CD4-positive, alpha-beta T cell treated with Interleukin-12 subunit alpha and Interleukin-12 subunit beta, for 1 hour (primary cell): ENCODE data around the gene KCNQ2.
"Not testable (repeated sequence)": the region's sequence is repeated elsewhere in the genome, so short reads cannot be mapped to it uniquely, and the experiment has no call there.

Experiments used
- DNase-seq: peaks from one replicate; pipeline ENCODE4 v3.0.0-alpha.2; 2020

The KCNQ2 gene

DNA sequence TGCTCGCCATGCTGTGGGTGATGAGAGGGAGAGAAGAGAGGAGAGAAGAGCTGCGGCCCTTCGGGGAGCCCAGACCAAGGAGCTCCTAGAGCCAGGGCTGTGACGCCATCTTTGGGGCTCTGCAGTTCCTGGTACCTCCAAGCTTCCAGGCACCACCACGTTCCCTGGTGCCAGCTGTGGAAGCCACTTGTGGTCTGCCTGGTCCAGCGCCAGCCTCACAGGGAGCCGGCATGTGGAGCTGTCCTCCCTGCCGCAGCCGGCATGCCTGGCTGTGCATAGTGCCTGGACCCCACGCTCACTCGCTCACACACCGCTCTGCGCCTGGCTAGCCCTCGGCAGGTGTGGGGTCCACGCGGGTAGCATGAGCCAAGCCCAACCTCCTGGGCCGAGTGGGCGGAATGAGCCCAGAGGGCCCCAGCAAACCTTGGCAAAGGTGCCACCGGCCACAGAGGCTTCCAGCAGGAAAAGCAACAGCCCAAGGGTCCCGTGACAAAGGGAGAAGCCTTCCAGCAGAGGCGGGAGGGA, 92.0 kb downstream of the KCNQ2 start:
- no peak for DNase-seq

DNA sequence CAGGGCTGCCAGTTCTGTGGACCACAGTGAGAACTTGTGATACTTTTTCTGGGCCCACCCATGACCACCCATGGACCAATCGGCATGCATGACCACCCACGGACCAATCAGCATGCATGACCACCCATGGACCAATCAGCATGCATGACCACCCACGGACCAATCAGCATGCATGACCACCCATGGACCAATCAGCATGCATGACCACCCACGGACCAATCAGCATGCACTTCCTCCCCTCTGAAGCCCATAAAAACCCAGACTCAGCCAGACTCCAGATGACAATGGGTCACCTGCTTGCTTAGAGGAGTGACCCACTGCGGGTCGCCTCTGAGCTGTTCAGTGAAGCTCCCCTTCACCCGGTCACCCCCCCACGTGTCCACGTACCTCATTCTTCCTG, 92.6 kb downstream of the KCNQ2 start:
- DNase-seq = not testable (repeated sequence)

DNA sequence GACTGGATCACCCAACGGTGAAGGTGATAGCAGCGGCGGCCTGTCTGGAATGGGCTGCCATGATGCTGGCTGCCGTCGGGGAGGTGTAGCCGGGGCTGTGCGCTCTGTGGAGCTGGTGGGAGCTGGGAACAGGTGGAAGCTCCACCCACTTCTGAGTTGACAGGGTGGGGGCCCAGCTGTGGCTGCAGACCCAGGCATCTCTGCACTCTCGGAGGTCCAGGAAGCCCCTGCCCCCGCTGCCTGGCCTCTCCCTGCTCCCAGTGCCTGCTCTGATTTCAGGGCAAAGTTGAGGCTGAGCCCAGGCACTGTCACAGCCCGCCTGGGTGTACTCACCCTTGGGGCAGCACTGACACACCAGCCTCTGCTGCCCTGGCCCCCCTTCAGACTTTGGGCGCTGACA, 93.2 kb downstream of the KCNQ2 start:
- no peak for DNase-seq

DNA sequence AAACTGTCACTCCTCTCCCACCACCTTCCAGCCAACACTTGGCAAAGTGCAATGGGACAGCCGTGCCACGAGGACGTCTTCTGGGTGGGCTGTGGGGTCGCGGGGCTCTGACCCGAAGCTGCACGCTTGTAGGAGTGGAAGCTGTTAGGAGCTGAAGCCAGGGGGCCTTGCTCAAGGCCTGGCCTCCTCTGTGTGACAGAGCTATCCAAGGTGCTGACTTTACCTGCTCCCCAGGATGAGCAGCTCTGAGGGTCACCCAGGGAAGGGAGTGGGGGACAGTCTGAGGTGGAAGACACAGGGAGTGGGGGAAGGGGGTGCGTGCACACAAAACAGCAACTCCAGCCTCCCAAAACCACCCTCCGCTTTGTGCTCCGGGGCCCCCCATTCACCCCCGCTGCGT, 93.8 kb downstream of the KCNQ2 start:
- no peak for DNase-seq

DNA sequence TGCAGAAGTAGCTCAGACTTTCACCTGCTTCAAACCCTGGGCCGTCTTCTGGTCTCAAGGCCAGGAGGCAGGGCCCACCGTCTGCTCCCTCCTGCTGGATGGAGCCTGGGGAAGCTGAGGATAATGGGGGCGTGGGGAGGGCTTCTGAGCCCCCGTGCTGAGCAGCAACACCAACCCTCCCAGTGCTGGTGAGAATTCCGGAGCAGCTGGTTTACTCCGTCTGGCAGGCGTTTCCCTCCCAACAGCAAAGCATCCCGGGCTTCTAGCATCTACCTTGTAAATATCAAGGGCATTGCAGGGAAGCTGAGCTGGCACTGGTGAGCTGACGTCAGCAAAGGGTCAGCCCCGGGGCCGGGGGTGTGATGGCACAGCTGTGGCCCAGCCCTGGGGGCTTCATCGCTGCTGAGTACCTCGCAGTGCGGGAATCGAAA, 94.5 kb downstream of the KCNQ2 start:
- DNase-seq = no peak

DNA sequence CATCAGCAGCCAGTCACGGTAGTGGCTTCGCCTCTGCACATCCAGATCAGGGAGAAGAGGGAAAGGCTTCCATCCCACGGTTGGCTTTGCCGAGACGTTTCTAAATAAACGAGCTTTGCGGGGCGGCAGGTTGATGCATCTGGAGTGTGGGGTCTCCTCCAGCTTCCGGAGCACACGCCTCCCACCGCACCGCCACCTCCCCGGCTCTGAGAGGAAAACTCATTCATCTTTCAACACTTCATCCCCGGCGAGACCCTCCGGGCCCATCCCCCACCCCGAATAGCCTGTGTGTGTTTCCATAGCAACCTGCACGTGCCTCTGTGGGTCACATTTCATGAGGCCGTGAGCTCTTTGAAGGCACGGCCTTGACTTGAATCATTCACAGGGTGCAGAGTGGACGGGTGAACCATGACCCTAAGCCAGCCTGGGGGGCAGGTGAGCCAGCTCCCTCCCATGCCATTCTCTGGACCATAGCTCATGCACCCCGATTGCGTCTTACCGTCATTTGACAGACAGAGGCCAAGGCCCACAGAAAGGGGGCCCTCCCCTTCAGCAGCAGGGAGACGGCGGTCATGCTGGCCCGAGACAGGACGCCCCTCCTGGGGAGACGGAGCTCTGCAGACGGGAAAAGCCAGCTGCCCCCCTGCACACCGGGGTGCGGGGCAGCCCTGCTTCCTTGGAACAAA, 95.1 kb downstream of the KCNQ2 start:
- no peak for DNase-seq

DNA sequence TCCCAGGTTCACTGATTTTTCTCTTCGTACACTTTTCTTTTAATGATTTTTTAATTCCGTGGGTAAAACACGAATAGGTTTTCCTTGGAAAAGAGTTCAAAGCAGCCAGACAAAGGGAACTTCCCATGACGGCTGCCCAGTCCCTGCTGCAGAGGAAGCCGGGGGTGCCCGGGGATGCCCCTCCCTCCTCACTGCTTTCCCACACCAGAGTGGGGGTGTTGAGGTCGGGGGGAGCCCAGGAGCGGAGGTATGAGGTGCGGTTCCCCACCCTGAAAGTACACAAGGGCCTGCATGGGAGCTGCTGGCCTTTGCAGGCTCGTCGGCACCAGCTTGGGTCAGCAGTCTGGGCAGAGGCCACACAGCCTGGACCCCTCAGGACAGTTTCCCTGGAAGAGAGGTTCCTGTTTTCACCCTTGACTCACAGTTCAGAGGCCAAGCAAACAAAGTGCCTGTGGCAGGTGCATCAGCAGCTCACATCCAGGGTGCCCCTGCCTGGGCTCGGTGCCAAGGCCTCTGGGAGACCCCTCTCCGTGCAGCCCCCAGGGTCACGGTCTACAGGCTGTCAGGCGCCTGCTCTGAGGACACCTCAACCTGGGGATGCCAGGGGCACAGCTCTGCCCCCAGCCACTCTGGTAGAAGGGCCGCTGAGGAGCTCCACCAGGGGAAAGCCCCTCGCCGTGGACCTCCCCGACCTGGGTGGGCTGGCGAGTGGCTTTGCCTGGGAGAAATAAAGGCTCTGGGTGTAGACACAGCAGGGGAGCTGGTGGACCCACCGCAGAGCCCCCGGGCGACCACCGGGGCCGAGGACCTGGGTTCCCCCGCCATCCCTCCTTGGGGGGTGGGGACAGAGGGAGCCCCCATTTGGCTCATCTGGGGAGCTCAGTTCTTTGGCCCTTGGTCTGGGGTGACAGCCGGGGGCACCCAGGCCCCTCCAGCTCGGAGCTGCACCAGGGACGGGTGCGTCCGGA, 95.9 kb downstream of the KCNQ2 start:
- DNase-seq = no peak

DNA sequence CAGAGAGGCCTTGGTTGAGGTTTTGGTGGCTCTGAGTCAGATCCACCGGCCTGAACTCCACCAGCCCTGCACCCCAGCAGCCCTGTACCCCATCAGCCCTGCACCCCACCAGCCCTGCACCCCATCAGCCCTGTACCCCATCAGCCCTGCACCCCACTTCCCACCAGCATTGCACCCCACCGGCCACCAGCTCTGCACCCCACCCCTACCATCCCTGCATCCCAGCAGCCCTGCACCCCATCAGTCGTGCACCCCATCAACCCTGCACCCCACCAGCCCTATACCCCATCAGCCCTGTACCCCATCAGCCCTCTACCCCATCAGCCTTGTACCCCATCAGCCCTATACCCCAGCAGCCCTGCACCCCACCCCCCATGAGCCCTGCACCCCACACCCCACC, 97.0 kb downstream of the KCNQ2 start:
- no peak for DNase-seq

DNA sequence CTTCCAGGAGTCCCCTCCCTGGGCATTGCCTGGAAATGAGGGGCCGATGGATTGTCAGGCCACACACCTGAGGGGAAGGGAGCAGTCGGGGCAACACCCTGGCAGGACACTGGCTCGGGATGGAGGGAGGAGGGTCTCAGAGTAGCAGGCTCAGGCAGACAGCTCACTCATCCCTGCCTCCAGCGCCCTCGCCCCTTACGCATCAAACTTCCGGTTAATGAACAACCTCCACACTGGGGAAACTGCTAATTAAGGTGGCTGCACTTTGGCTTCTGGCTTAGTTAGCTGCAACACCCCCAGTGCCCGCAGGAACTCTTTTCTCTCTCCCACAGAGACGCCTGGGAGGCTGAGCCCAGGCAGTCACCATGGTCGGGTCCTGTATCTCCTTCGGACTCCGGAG, 98.0 kb downstream of the KCNQ2 start:
- DNase-seq = no peak

DNA sequence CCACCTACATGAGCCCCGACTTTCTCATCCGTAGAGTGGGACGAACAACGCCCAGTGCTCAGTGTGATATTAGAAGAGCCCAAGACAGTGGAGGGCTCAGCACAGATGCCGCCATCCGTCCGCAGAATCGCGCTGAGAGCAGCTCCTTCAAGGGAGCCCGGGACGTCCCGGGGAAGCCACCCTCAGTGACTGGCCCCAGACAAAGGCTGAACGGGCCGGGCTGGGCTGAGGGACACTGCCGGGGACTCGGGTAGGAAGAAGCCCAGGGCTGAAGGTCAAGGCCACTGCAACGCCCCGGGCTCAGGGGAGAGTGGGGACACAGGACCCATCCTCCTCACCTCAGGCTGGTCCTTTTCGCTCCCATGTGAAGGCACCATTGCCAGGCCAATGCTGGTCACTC, 98.5 kb downstream of the KCNQ2 start:
- no peak for DNase-seq

DNA sequence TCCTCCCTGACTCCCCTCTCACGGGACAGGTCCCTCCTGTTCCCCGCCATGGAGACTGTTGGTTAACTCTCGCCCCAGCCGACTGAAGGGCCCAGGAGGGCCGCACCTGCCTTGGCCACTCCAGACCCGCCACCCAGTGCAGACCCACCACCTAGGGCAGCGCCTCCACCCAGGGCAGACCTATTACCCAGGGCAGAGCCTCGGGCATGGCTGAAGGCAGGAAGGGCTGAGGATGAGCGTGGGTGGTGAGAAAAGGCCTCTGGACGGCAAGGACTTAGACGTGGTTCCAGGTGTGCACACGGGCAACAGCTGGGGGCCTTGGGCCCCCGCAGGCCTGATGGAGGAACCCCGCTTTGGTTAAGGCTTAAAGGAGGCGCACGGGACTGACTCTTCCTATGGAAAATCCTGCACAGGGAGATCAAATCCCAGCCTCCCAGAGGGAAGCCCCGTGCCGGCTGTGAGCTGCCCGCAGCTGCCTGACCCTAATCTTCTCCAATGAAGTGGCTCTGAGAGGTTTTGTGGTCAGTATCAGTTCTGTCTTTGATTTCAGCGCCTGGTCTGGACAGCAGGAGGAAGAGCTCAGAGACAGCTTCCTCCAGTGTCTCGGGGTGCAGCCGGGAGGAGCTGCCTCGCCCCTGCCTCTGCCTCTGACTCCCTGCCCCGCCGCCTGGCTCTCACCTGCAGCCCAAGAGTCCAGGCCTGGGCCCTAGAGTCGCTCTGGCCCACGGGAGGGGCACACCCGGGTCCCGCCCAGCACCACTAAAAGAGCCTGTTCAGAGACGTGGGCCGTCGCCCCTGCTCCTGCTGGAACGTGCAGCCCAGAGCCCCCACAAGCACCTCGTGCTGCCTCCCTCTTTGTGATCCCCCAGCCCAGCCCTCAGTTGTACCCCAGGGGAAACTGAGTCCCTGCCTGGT, 99.2 kb downstream of the KCNQ2 start:
- no peak for DNase-seq

DNA sequence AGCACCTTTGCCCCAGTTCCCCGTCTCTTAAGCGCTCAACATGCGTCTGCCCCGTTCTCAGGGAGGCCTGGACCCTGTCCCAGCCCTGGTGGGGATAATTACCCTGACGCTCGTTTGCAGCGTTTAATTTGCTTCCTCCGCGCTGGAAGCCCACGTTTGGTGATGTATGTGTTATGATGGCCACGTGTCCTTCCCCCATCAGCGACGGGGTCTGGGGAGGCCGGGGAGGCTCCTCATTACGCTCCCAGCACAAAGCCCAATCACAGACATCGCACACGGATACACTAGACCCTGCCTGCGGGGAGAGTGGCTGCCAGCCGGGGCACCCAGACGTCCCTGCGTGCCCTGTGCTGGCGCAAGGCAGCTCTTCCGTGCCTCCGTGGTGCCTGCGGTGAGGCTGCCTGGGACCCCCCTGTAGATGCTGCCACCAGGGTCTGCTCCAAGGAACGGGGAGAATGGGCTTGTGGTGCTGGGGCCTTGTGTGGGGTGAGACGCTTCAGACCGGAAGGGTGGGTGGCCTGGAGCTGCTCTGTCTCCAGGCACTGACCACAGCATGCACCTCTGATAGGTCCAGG, 101.1 kb downstream of the KCNQ2 start:
- no peak for DNase-seq

DNA sequence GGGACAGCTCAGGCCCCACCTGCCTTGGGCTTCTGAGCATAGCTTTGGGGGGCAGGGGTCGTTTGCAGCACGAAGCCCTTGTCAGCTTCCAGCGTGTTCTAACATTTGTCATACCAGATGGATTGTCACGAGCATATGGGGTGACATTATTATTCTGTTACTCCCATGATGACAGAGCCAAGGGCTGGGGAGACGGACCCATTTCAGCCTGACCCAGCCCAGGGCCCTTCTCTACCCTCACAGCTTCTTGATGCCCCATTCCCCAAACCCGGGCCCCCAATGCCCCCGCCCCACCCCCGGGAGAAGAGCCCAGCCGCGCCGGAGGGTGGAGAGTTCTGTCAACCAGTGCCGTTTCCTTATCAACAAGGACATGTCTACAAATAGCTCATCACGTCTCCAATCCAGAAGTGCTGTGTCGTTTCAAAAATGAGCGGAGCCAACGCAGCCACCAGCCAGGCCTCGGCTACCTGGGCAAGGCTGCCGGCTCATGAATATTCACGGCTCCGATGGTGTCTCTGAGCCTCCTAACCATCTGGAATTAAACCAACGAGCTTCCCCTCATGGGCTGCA, 101.8 kb downstream of the KCNQ2 start:
- DNase-seq = no peak

DNA sequence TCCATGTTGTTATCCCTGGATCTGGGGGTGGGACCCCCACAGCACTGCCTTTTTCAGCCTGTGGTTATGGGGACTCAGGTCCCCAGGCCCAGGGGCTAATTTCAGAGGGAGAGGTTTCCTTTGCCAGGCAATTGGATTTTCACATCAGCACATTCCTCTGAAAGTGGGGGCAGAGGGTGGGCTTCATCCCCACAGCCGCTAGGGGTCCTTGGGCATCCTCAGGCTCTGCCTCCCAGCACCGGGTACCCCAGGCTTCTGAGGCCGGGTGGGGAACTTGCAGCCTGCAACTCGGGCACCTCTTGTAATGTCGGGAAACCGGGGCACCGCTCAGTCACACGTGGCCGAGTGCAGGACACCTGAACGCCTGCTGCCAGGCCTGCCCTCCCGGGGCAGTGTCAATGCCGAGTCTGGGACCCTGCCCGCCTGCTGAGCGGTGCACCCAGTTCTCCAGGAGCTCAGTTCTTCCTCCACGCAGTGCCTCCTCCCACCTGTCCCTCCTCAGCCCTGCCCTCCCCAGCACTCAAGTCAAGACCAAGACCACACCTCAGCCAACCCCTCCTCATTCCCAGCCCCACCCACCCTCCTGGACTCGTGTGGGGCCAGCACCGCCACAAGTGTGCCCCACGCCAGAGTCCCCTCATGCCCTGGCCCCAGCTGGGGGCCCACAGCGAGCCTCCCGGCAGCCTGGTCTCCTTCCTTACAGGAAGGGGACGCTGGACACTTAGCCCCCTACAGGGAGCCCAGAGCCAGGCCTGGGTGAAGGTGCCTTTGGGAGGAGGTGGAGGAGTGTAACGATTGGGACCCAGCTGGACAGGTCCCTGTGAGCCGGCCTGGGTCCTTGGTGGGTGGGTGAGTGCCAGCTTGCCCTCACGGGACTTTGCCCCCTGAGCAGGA, 102.5 kb downstream of the KCNQ2 start:
- DNase-seq = no peak

DNA sequence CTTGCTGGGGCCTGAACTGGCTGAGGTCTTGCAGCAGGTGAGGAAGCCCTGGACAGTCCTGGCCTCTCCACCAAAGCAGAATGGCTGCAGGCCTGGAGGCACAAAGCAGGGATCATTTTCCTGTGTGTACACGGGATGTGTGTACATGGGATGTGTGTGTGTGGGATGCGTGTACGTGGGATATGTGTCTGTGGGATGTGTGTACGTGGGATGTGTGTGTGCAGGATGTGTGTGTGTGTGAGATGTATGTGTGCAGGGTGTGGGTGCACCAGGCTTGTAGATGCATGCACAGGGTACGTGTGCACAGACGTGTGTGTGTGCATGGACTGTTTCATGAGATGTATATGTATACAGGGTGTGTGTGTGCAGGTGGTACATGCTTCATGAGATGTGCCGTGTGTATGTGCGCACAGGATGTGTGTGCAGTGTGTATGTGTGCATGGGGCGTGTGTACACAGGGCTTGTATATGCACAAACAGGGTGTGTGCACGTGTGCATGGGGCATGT, 103.4 kb downstream of the KCNQ2 start:
- DNase-seq = no peak

DNA sequence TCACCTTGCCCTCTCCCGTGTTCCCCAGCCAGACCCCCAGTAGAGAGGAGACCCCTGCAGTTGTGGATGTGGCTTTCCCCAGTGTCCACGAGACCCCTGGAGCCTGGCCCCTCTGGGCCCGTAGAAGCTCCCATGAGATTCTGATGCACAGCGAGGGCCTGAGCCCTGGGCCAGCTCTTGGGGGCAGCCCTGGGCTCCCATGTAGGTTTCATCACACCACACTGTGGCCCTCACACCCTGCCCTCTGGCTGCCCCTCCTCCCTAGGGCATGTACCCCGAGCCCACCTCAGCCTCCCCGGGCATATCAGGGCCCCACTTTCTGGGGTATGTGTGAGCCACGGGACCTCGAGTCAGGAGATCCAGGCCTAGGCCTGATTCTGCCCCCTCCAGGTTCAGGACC, 104.3 kb downstream of the KCNQ2 start:
- DNase-seq = no peak

DNA sequence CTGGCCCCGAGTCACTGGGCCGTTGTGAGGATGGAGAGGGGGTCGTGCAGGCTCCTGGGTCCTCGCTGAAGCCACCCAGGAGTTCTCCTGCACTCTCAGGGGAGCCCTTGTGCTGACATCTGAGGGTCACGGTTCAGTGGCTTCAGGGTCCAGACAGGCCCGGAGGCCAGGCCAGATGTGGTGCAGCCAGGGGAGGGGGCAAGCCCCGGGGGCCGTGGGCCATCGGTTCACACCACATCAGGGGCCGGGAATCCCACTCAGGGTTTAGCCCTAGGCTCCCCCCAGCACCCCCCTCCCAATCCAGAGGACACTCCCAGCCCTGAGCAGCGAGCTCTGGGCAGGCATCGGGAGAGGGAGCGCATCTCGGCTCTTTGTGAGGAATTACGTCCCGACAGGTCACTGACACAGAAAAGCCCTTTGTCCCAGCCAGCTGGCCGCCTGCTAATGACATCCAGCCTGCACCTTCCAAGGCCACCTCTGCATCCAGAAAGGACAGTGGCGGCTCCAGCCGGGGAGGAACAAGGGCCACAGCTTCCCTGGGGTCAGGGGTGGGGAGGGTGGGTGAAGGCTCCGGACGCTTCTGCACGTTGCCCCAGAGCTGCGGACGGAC, 104.9 kb downstream of the KCNQ2 start:
- DNase-seq = no peak

DNA sequence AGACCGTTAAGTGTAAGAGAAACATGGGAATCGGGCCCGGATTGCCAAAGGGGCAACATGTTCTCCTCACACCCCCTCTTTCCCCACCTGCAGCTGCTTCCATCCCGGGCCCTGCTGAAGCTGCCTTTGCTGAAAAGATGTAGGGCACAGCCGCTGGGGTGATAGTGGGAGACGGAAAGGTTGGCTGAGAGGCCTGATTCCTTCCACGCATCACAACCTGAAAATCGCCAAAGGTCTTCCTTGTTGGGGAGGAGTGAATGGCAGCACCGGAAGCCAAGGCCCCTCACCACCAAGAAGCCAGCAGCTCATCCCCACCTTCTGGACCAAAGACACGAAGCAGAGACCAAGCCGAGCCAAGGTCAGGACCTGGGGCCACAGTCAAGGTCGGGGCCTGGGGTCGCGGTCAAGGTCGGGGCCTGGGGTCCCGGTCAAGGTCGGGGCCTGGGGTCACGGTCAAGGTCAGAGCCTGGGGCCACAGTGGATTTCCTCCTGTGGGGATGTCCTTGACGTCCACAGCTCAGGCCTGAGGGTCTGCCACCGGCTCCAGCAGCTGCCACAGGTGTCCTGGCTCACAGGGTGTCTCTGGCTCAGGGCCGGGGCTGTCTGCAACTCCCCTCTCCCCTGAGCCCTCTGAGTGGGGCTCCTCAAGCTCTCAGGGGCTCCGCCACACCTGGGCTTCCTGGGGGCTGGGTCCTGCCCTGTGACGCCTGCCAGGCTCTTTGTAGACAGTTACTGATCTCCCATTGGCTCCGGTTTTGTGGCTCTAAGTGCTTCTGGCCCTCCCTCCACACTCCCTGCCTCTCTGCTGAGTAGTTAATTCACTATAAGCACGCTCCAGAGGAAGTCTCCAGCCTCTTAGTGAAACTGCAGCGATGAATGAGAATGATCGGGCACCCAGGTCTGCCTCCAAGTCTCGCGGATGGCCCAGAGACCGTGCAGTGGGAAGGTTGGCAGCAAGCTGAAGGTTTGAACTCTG, 105.8 kb downstream of the KCNQ2 start:
- no peak for DNase-seq
